HUES48 (cell line): ENCODE data around the gene BFAR.
"Not testable (repeated sequence)": the region's sequence is repeated elsewhere in the genome, so short reads cannot be mapped to it uniquely, and the experiment has no call there.

Source experiments
- H3K27ac ChIP-seq: one replicate; pipeline ENCODE4 v1.7.0; 2013; ENCODE audit warnings: low read depth, low read length, inconsistent platforms
- H3K27me3 ChIP-seq: 2 replicates; pipeline ENCODE4 v1.6.1; 2013; ENCODE audit warnings: mild to moderate bottlenecking, low read length; ENCODE audit not compliant: control insufficient read depth, insufficient read depth
- H3K36me3 ChIP-seq: 2 replicates; pipeline ENCODE4 v1.6.1; 2013; ENCODE audit warnings: low read length; ENCODE audit not compliant: control insufficient read depth, insufficient read depth
- H3K4me1 ChIP-seq: 2 replicates; pipeline ENCODE4 v1.6.1; 2013; ENCODE audit warnings: mild to moderate bottlenecking, low read length; ENCODE audit not compliant: control insufficient read depth, insufficient read depth
- H3K4me3 ChIP-seq: 2 replicates; pipeline ENCODE4 v1.5.1; 2013; ENCODE audit warnings: mild to moderate bottlenecking, low read depth, low read length
- H3K9ac ChIP-seq: 2 replicates; pipeline ENCODE4 v1.6.1; 2013; ENCODE audit warnings: mild to moderate bottlenecking, low read depth, low read length, moderate library complexity
- H3K9me3 ChIP-seq: 2 replicates; pipeline ENCODE4 v1.6.1; 2013; ENCODE audit warnings: low read length; ENCODE audit not compliant: control insufficient read depth, insufficient read depth

The BFAR gene

GRCh38 chr16:14669776-14670175 lies 37.0 kb downstream of the BFAR start:
- Histone ChIP-seq H3K4me3 (no peak overlapping the region), H3K27ac (no peak overlapping the region), H3K9me3 (no peaks in the 10 kb centered on the region), H3K4me1 (no peaks in the 10 kb centered on the region), H3K36me3 (peaks cover 41% of the 10 kb centered on the region), H3K27me3 (no peaks in the 10 kb centered on the region), H3K9ac (no peak overlapping the region)

GRCh38 chr16:14672403-14672971 lies 39.7 kb downstream of the BFAR start:
- no peaks in the 10 kb centered on the region for H3K27me3 ChIP-seq
- no peak overlapping the region for H3K27ac ChIP-seq
- H3K9me3 ChIP-seq, result no peaks in the 10 kb centered on the region
- H3K9ac ChIP-seq, result no peak overlapping the region
- H3K4me3 ChIP-seq, result no peak overlapping the region
- no peaks in the 10 kb centered on the region for H3K4me1 ChIP-seq
- peaks cover 15% of the 10 kb centered on the region for H3K36me3 ChIP-seq

- no peaks in the 10 kb centered on the region for H3K4me1 ChIP-seq
- H3K27me3 ChIP-seq, result no peaks in the 10 kb centered on the region
- no peak overlapping the region for H3K9ac ChIP-seq
- H3K27ac ChIP-seq, result no peak overlapping the region
- H3K4me3 ChIP-seq, result no peak overlapping the region
- no peaks in the 10 kb centered on the region for H3K36me3 ChIP-seq
- H3K9me3 ChIP-seq, result no peaks in the 10 kb centered on the region
These were observed 43.9 kb downstream of the BFAR start for GRCh38 chr16:14676633-14677032.

GRCh38 chr16:14677627-14678026 lies 44.9 kb downstream of the BFAR start:
- H3K27me3 ChIP-seq, result no peaks in the 10 kb centered on the region
- no peaks in the 10 kb centered on the region for H3K4me1 ChIP-seq
- no peaks in the 10 kb centered on the region for H3K36me3 ChIP-seq
- no peak overlapping the region for H3K9ac ChIP-seq
- no peaks in the 10 kb centered on the region for H3K9me3 ChIP-seq
- no peak overlapping the region for H3K27ac ChIP-seq
- H3K4me3 ChIP-seq, result no peak overlapping the region

- no peaks in the 10 kb centered on the region for H3K27me3 ChIP-seq
- H3K27ac ChIP-seq, result no peak overlapping the region
- H3K4me3 ChIP-seq, result no peak overlapping the region
- H3K9me3 ChIP-seq, result no peaks in the 10 kb centered on the region
- H3K9ac ChIP-seq, result no peak overlapping the region
- H3K4me1 ChIP-seq, result no peaks in the 10 kb centered on the region
- no peaks in the 10 kb centered on the region for H3K36me3 ChIP-seq
These were observed 46.2 kb downstream of the BFAR start for GRCh38 chr16:14678748-14679497.

GRCh38 chr16:14680396-14680795 lies 47.6 kb downstream of the BFAR start:
- not testable (repeated sequence) for H3K4me1 ChIP-seq, H3K27ac ChIP-seq, H3K9ac ChIP-seq, H3K9me3 ChIP-seq, H3K36me3 ChIP-seq, H3K27me3 ChIP-seq, H3K4me3 ChIP-seq

- Histone ChIP-seq H3K36me3 (no peaks in the 10 kb centered on the region), H3K27me3 (no peaks in the 10 kb centered on the region), H3K27ac (no peak overlapping the region), H3K9ac (no peak overlapping the region), H3K4me3 (no peak overlapping the region), H3K9me3 (no peaks in the 10 kb centered on the region), H3K4me1 (no peaks in the 10 kb centered on the region)
These were observed 48.4 kb downstream of the BFAR start for GRCh38 chr16:14681115-14681514.

- H3K4me1 ChIP-seq, result no peaks in the 10 kb centered on the region
- no peak overlapping the region for H3K4me3 ChIP-seq
- H3K27me3 ChIP-seq, result no peaks in the 10 kb centered on the region
- no peak overlapping the region for H3K9ac ChIP-seq
- H3K36me3 ChIP-seq, result no peaks in the 10 kb centered on the region
- H3K27ac ChIP-seq, result no peak overlapping the region
- no peaks in the 10 kb centered on the region for H3K9me3 ChIP-seq
These were observed 49.4 kb downstream of the BFAR start for GRCh38 chr16:14682121-14682520.

GRCh38 chr16:14685870-14686793 lies 53.4 kb downstream of the BFAR start:
- H3K27me3 ChIP-seq, H3K4me1 ChIP-seq, H3K4me3 ChIP-seq, H3K36me3 ChIP-seq, H3K27ac ChIP-seq, H3K9ac ChIP-seq, H3K9me3 ChIP-seq: not testable (repeated sequence)

GRCh38 chr16:14694129-14694528 lies 61.4 kb downstream of the BFAR start, which contains the start of gene PLA2G10:
PLA2G10 (minus strand) TSS chr16:14694308; CDS start chr16:14694229, 79 bp downstream.
- not testable (repeated sequence) for H3K4me3 ChIP-seq, H3K36me3 ChIP-seq, H3K4me1 ChIP-seq, H3K27me3 ChIP-seq, H3K27ac ChIP-seq, H3K9ac ChIP-seq, H3K9me3 ChIP-seq

GRCh38 chr16:14701859-14702258 lies 69.1 kb downstream of the BFAR start:
- H3K9ac ChIP-seq, H3K9me3 ChIP-seq, H3K36me3 ChIP-seq: not testable (repeated sequence)

More at GRCh38 chr16:14701859-14702258, 69.1 kb downstream of the BFAR start:
- not testable (repeated sequence) for H3K27ac ChIP-seq, H3K4me1 ChIP-seq, H3K27me3 ChIP-seq, H3K4me3 ChIP-seq
